Midbrain (tissue), 1 donor: ENCODE results near the gene CDCP2.

Experiments used
- DNase-seq: peaks from one replicate; lab custom pipeline; 2025; lab: John Stamatoyannopoulos, UW

Gene CDCP2

DNA sequence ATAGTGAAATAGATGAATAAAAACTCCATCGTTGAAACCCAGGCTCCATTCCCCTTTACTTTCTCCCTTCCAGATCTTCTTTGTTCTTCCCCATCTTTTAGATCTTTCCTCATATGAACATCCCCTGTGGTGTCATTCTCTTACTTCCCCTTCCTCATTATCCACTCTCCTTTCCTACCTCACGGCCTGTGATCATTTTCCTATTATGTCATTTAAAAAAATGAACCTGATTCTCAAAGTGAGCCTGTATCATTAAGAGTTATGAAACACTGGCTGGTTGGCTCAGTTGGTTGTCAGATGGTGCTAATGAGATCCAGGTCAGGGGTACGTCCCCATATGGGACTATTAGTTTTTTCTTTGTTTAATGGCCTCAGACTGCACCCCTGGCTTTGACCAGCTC is 61.1 kb downstream of the CDCP2 start:
- DNase-seq = no peak

DNA sequence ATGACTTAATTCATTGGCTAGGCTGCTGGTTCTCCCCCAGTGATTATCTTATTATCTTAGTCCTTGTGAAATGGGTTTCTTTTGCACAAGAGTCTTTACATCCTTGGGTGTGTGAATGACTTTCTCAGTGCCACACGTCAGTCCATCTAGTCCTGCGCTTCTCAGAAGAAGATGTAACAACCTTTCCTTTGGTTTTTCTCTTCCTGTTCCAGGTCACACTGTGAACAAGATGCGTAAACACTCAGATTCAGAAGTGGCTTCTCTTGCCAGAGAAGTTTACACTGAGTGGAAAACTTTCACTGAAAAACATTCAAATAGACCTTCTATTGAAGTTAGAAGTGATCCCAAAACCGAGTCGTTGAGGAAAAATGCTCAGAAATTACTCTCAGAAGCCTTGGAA is 64.4 kb downstream of the CDCP2 start:
- DNase-seq = no peak

DNA sequence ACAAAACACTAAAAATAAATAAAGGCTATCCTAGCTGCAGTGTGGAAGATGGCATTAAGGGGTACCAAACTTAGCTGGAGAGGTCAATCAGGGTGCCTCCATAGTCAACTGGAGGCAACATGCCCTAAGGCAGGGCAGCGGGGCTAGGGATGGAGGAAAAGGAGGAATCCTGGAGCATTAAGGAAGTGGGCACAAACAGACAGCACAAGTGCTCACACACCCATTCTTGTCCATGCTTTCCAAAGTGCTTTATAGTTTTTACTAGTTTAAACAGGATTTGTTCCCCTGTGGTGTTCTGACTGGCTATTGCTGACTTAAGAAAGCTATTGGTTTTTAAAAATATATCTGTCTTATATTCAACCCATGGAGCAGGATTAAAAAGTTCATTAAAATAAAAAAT is 66.0 kb downstream of the CDCP2 start:
- DNase-seq = no peak

DNA sequence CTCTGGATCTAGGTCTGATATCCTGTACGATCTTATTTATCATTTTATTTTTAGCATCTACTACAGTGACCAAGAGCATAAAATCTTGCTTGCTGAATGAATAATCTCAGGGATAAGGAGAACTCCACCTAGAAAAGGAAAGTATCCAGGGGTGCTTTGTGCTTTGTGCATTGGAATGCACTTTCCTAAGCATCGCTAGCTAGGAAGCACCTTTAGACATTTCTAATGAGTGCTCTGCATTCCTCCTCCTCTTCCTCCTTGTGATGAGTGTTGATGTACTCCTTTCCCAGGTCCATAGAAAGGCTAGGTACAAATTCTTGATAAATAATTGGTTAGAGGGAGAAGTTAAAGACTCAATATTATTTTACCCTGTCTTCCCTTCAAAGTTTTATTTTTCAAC is 68.0 kb downstream of the CDCP2 start:
- DNase-seq = no peak
